PC-9 (cell line): Measurements from ENCODE around the gene RNASEH2A.

Experiments used
- CTCF ChIP-seq: fragments of 200-600 bp; sonication (generic); conservative IDR thresholded peaks from 2 replicates; pipeline ENCODE4 v1.6.1; 2017; ENCODE audit warnings: mixed run types, antibody characterized with exemption, mild to moderate bottlenecking, moderate library complexity
- EZH2 ChIP-seq: fragments of 200-600 bp; sonication (generic); IDR thresholded peaks from 2 replicates; pipeline ENCODE4 v1.8.0; 2017; ENCODE audit warnings: antibody characterized with exemption, low read depth

- TF ChIP-seq CTCF (no peak), EZH2 (no peak)
Measured at GRCh38 chr19:12834976-12835757, 28.8 kb downstream of the RNASEH2A start.
